HEK293 (cell line): ENCODE data around the gene C14orf93.

Experiments used
- BCL11A ChIP-seq: fragments of 450-650 bp; formaldehyde crosslinking; IDR thresholded peaks from 2 replicates; pipeline ENCODE4 v1.5.1; 2016; ENCODE audit warnings: low read depth, missing biosample characterization, missing genetic modification characterization
- BCL11B ChIP-seq: fragments of 450-650 bp; formaldehyde crosslinking; IDR thresholded peaks from 2 replicates; pipeline ENCODE4 v1.5.1; 2016; ENCODE audit warnings: low read depth, missing biosample characterization, missing genetic modification characterization
- FEZF1 ChIP-seq: fragments of 450-650 bp; formaldehyde crosslinking; IDR thresholded peaks from 2 replicates; pipeline ENCODE4 v1.5.1; 2016; ENCODE audit warnings: missing biosample characterization, missing genetic modification characterization
- GFI1B ChIP-seq: fragments of 450-650 bp; formaldehyde crosslinking; IDR thresholded peaks from 2 replicates; pipeline ENCODE4 v1.5.1; 2016; ENCODE audit warnings: missing biosample characterization, missing genetic modification characterization
- GLIS2 ChIP-seq: fragments of 450-650 bp; formaldehyde crosslinking; IDR thresholded peaks from 2 replicates; pipeline ENCODE4 v1.5.1; 2016; ENCODE audit warnings: missing biosample characterization, missing genetic modification characterization
- REST ChIP-seq: fragments of 450-650 bp; formaldehyde crosslinking; IDR thresholded peaks from 2 replicates; pipeline ENCODE4 v1.5.1; 2016; ENCODE audit warnings: missing biosample characterization, missing genetic modification characterization
- SETDB1 ChIP-seq: IDR thresholded peaks from one replicate; pipeline ENCODE4 v1.6.1; 2017; ENCODE audit warnings: mild to moderate bottlenecking, low read length, moderate library complexity, mixed read lengths; ENCODE audit not compliant: insufficient read length
- SP3 ChIP-seq: fragments of 450-650 bp; formaldehyde crosslinking; IDR thresholded peaks from 2 replicates; pipeline ENCODE4 v1.5.1; 2016; ENCODE audit warnings: missing biosample characterization, missing genetic modification characterization
- TCF7L2 ChIP-seq: IDR thresholded peaks from 2 replicates; pipeline ENCODE4 v1.6.1; 2011; ENCODE audit warnings: low read depth, mild to moderate bottlenecking, inconsistent platforms, low read length, moderate library complexity, borderline replicate concordance
- ZBTB1 ChIP-seq: fragments of 450-650 bp; formaldehyde crosslinking; IDR thresholded peaks from 2 replicates; pipeline ENCODE4 v1.5.1; 2016; ENCODE audit warnings: missing biosample characterization, missing genetic modification characterization
- ZBTB44 ChIP-seq: fragments of 450-650 bp; IDR thresholded peaks from 2 replicates; pipeline ENCODE4 v1.5.1; 2018; ENCODE audit warnings: missing biosample characterization, mild to moderate bottlenecking, missing genetic modification characterization
- ZFP3 ChIP-seq: fragments of 450-650 bp; formaldehyde crosslinking; IDR thresholded peaks from 2 replicates; pipeline ENCODE4 v1.5.1; 2016; ENCODE audit warnings: low read depth, missing biosample characterization, missing genetic modification characterization
- ZFP37 ChIP-seq: fragments of 450-650 bp; formaldehyde crosslinking; IDR thresholded peaks from 2 replicates; pipeline ENCODE4 v1.5.1; 2016; ENCODE audit warnings: missing biosample characterization, missing genetic modification characterization
- ZNF112 ChIP-seq: fragments of 450-650 bp; formaldehyde crosslinking; IDR thresholded peaks from 2 replicates; pipeline ENCODE4 v1.5.0; 2017; ENCODE audit warnings: missing biosample characterization, missing genetic modification characterization
- ZNF16 ChIP-seq: fragments of 450-650 bp; formaldehyde crosslinking; IDR thresholded peaks from 2 replicates; pipeline ENCODE4 v1.5.1; 2016; ENCODE audit warnings: low read depth, missing biosample characterization, missing genetic modification characterization
- ZNF202 ChIP-seq: fragments of 450-650 bp; formaldehyde crosslinking; IDR thresholded peaks from 2 replicates; pipeline ENCODE4 v1.5.1; 2016; ENCODE audit warnings: missing biosample characterization, missing genetic modification characterization, borderline replicate concordance
- ZNF223 ChIP-seq: fragments of 450-650 bp; formaldehyde crosslinking; IDR thresholded peaks from 2 replicates; pipeline ENCODE4 v1.5.1; 2016; ENCODE audit warnings: missing biosample characterization, missing genetic modification characterization
- ZNF274 ChIP-seq, 2 experiments: fragments of 200-500 bp in 1 of 2; fragments of 450-650 bp in 1 of 2; sonication (Bioruptor generic) in 1 of 2; formaldehyde crosslinking in 1 of 2; IDR thresholded peaks; 2 replicates each; pipeline versions ENCODE4 v1.5.1 to v1.6.1; 2014 to 2016; ENCODE audit warnings: borderline replicate concordance in 1 of 2, inconsistent platforms in 1 of 2, low read length in 1 of 2, missing biosample characterization in 1 of 2, missing genetic modification characterization in 1 of 2
- ZNF280C ChIP-seq: fragments of 450-650 bp; formaldehyde crosslinking; IDR thresholded peaks from 2 replicates; pipeline ENCODE4 v1.5.1; 2016; ENCODE audit warnings: missing biosample characterization, missing genetic modification characterization
- ZNF398 ChIP-seq: fragments of 450-650 bp; formaldehyde crosslinking; IDR thresholded peaks from 2 replicates; pipeline ENCODE4 v1.5.1; 2017; ENCODE audit warnings: missing biosample characterization, missing genetic modification characterization
- ZNF501 ChIP-seq: fragments of 450-650 bp; formaldehyde crosslinking; IDR thresholded peaks from 2 replicates; pipeline ENCODE4 v1.5.1; 2016; ENCODE audit warnings: missing biosample characterization, missing genetic modification characterization
- ZNF529 ChIP-seq: fragments of 450-650 bp; formaldehyde crosslinking; IDR thresholded peaks from 2 replicates; pipeline ENCODE4 v1.5.1; 2017; ENCODE audit warnings: missing genetic modification characterization, missing biosample characterization; ENCODE audit not compliant: insufficient replicate concordance
- ZNF596 ChIP-seq: fragments of 450-650 bp; IDR thresholded peaks from 2 replicates; pipeline ENCODE4 v1.5.0; 2018; ENCODE audit warnings: missing biosample characterization, mild to moderate bottlenecking, missing genetic modification characterization, moderate library complexity
- ZNF654 ChIP-seq: fragments of 450-650 bp; formaldehyde crosslinking; IDR thresholded peaks from 2 replicates; pipeline ENCODE4 v1.5.1; 2016; ENCODE audit warnings: low read depth, missing biosample characterization, missing genetic modification characterization
- ZNF704 ChIP-seq: fragments of 450-650 bp; formaldehyde crosslinking; IDR thresholded peaks from 2 replicates; pipeline ENCODE4 v1.5.1; 2016; ENCODE audit warnings: missing biosample characterization, missing genetic modification characterization
- ZNF747 ChIP-seq: fragments of 450-650 bp; formaldehyde crosslinking; IDR thresholded peaks from 2 replicates; pipeline ENCODE4 v1.5.1; 2016; ENCODE audit warnings: missing biosample characterization, missing genetic modification characterization
- ZNF837 ChIP-seq: fragments of 450-650 bp; formaldehyde crosslinking; IDR thresholded peaks from 2 replicates; pipeline ENCODE4 v1.5.1; 2016; ENCODE audit warnings: missing biosample characterization, missing genetic modification characterization

C14orf93 gene

GRCh38 chr14:23006544-23007419 lies 3.2 kb downstream of the C14orf93 start (continued):
- TF ChIP-seq ZNF280C (tag by site-specific recombination) = no peak
- TF ChIP-seq SETDB1 = no peak
- TF ChIP-seq ZFP3 = no peak
- no peak for TF ChIP-seq GFI1B (tag by site-specific recombination)
- TF ChIP-seq BCL11B (tag by site-specific recombination) = no peak
- no peak for TF ChIP-seq ZNF112 (tag by site-specific recombination)
- TF ChIP-seq ZBTB44 (tag by site-specific recombination) = no peak
- no peak for TF ChIP-seq TCF7L2
- peak; percentile 34; the same call in 1 of the 2 replicates for TF ChIP-seq REST (tag by site-specific recombination)
- TF ChIP-seq ZBTB1 (tag by site-specific recombination) = 0 out of 2 replicates have a peak, but pooled peaks have one; percentile 11
- TF ChIP-seq ZNF501 (tag by site-specific recombination) = no peak
- TF ChIP-seq FEZF1 (tag by site-specific recombination) = peak; percentile 27; the same call in 1 of the 2 replicates
- no peak for TF ChIP-seq ZFP37 (tag by site-specific recombination)
- no peak for TF ChIP-seq ZNF274 (IDR thresholded peaks at IDR 0.05; ENCODE audit: low read length)
- no peak for TF ChIP-seq ZNF274 (tag by site-specific recombination; IDR thresholded peaks at IDR 0.05; ENCODE audit: borderline replicate concordance)
- TF ChIP-seq BCL11A (tag by site-specific recombination) = no peak
- TF ChIP-seq GLIS2 = peak; percentile 76; the same call in 1 of the 2 replicates
- TF ChIP-seq ZNF529 = no peak
- no peak for TF ChIP-seq ZNF704 (tag by site-specific recombination)
- TF ChIP-seq ZNF837 (tag by site-specific recombination) = 0 out of 2 replicates have a peak, but pooled peaks have one; percentile 30
- peak; percentile 89 for TF ChIP-seq SP3 (tag by site-specific recombination)
- TF ChIP-seq ZNF747 (tag by site-specific recombination) = no peak
- no peak for TF ChIP-seq ZNF596 (tag by site-specific recombination)
- peak; percentile 17; the same call in 1 of the 2 replicates for TF ChIP-seq ZNF16 (tag by site-specific recombination)
- no peak for TF ChIP-seq ZNF654 (tag by site-specific recombination)
- TF ChIP-seq ZNF202 (tag by site-specific recombination) = no peak
- no peak for TF ChIP-seq ZNF398
- no peak for TF ChIP-seq ZNF223 (tag by site-specific recombination)
